Right hindlimb (tissue), 1 donor: Measurements from ENCODE around the gene CASS4.
"Not testable (repeated sequence)": the region's sequence is repeated elsewhere in the genome, so short reads cannot be mapped to it uniquely, and the experiment has no call there.

ENCODE experiments used
- DNase-seq: peaks from one replicate; pipeline ENCODE4 v3.0.0-alpha.2; 2018

The CASS4 gene

GRCh38 chr20:56411759-56412472 is at the start of gene CASS4:
Gene CASS4 (plus strand): TSS chr20:56412260. CDS start chr20:56412459, 199 bp downstream.
- no peak for DNase-seq

- no peak for DNase-seq
These were observed 49.1 kb upstream of the CASS4 start for GRCh38 chr20:56362833-56363413.

DNA sequence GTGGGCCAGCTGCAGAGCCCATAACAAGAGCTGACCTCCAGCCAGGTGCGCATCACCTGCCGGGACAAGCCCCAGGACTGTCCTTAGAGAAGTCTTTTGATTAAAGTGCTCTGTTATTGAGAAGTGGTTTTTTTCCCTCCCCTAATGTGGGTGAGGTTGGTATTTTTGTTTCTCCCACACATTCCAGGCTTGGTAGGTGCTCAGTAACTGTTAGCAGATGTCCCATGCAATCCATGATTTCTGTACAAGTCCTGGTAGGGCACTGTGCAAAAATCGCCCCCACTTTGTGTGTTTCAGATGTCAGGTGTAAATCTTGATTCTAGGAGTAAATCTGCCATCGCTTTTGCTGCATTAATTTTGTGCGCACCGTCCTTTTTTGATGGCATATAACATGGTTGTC is 48.6 kb upstream of the CASS4 start:
- DNase-seq: no peak

- no peak for DNase-seq
These were observed 43.5 kb upstream of the CASS4 start for GRCh38 chr20:56368351-56369134.

DNA sequence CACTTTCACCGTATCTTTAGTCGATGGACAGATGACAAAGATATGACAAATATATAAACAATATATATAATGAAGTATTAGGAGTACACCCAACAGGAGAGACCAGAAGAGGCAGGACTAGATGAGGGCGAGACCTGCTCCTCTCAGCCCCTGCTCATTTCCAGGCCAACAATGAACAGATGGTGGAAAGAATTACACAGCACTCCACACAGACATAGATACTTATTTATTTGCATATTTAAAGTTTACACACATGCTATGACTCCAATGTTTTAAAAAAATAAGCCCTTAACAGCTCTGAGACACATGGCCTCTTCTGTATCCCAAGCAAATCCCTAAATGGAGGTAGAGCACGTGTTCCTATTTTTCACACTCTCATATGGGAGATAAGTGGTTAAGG is 42.9 kb upstream of the CASS4 start:
- no peak for DNase-seq

DNA sequence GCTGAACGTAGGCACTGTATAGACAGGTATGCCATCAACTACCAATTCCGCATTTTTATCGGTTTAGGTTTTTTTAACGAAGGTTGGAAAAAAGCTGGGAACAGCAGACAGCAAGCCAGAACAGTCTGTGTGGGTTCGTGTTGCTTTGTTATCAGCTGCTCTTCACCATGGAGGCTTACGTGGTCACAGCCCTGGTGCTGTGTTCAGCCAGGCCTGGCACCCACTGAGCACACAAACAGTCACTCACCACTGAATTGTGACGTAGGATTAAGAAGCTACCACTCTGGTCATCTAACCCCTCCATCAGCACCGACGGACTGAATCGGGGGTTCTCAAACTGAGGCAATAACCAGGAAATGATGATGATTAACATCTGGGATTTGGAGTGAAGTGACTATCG is 40.1 kb upstream of the CASS4 start:
- no peak for DNase-seq

GRCh38 chr20:56372850-56373249 is 39.2 kb upstream of the CASS4 start:
- no peak for DNase-seq

DNA sequence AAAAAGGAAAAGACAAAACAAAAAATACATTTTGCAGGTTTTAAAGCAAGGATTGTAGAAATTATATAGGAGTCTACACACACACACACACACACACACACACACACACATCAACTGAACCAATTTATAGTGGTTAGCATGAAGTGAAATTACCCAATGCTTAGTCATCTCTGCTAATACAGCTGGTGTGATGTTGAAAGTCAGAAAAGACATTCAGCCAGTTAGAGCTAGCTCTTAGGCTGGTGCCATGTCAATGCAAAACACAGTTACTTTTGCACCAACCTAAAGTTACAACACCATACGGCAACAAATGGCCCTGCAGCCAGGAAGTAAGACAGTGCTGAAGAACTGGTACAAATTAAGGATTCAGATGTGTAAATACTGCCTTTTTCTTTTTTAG is 38.1 kb upstream of the CASS4 start:
- no peak for DNase-seq

GRCh38 chr20:56376331-56376730 is 35.7 kb upstream of the CASS4 start:
- DNase-seq: no peak

GRCh38 chr20:56378386-56378785 is 33.7 kb upstream of the CASS4 start:
- DNase-seq: no peak

DNA sequence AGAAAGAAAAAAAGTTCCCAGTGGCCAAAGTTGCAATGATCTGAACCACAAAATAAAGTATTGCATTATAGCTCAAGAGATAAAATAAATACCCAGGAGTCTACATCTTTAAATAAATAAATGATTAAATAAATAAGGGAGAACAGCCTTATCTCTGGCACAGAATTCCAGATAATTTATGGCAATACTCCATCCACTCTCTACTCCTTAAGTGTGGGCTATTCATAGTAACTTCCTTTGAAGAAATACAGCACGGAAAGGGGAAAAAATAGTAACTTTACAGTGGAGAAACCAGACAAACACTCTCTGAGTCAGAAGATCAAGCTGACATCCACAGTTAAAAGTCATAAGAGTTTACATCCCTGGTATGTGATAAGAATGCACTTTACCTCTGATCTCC is 31.7 kb upstream of the CASS4 start:
- DNase-seq: no peak

- no peak for DNase-seq
These were observed 30.6 kb upstream of the CASS4 start for GRCh38 chr20:56381501-56381900.

- DNase-seq: no peak
These were observed 29.4 kb upstream of the CASS4 start for GRCh38 chr20:56382696-56383095.

- DNase-seq: no peak
These were observed 28.7 kb upstream of the CASS4 start for GRCh38 chr20:56383334-56383733.

- DNase-seq: no peak
These were observed 26.9 kb upstream of the CASS4 start for GRCh38 chr20:56385130-56385529.

- DNase-seq: no peak
These were observed 25.8 kb upstream of the CASS4 start for GRCh38 chr20:56386219-56386618.

- DNase-seq: no peak
These were observed 23.2 kb upstream of the CASS4 start for GRCh38 chr20:56388882-56389281.

DNA sequence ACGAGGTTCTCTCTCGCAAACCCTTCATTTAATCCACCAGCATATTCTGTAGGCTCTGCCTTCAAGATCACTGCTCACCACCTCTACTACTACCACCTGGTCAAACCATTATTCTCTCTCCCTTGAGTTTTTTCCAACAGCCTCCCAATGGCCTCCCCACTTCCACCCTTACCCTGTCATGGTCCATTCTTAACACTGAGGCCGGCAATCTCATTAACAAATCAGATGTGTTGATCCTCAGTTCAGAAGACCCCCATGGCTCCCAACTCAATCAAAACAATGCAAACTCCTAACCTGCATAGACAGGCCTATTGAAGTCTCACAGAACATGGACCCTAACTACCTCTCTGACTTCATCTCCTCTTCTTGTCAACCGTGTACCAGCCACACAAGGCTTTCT is 22.3 kb upstream of the CASS4 start:
- DNase-seq: no peak

GRCh38 chr20:56390396-56390795 is 21.7 kb upstream of the CASS4 start:
- not testable (repeated sequence) for DNase-seq

GRCh38 chr20:56391037-56391436 is 21.0 kb upstream of the CASS4 start:
- no peak for DNase-seq

DNA sequence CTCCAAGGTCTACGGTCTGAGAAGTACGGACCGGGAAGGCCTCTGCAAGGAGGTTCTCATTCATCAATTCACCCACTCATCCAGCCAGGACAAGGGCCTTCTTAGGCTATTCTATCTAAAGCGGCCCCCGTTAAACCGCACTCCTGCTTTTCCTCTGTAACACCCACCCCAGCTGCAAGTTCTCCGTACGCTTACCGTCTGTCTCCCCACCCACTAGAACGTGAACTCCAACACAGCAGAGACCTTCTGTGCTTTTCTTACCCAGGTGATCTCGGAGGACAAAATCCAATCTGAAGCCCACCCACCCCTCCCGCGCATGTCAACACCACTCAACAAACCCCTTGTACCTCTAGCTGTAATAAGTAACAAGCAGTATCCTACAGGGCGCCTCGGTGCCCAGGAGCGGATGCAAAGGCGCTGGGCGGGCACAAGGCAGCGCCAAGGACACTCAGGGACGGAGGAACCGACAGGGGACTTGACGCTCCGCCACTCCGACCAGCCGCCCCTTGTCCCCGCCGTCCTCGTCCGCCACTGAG is 20.4 kb upstream of the CASS4 start:
- no peak for DNase-seq

GRCh38 chr20:56392132-56392880 is 19.8 kb upstream of the CASS4 start, which contains the start of the genes AURKA and CSTF1:
Gene AURKA (minus strand): TSS chr20:56392215. CDS start chr20:56388197, 4,018 bp downstream.
Gene CSTF1 (plus strand): TSS chr20:56392645. CDS start chr20:56395553, 2,908 bp downstream.
- DNase-seq: peak; percentile 99
